Posterior vena cava (tissue), 2 donors: Measurements from ENCODE around the gene ARHGEF10L. TPM values are rescaled to one million over a fixed set of nuclear protein-coding genes. Genes with fewer than 3 reads are reported as not detected.

ENCODE experiments used
- DNase-seq: peaks from one replicate; pipeline ENCODE4 v3.0.0-alpha.2; 2020; ENCODE audit warnings: low spot score
- intact Hi-C, 2 donors: fragments of 100-400 bp; cut with DNase I; formaldehyde crosslinking; loops; one replicate each; pipeline versions ENCODE4 v1.14.1 to v1.14.2; 2022 to 2023
- total RNA-seq, 2 donors: library from RNA; stranded (reverse); fragmentation: NEBNext Ultra II Directional; extraction: Animal tissue kit (Norgen Biotek cat#: 25700); gene quantifications; one replicate each; pipeline ENCODE4 v1.2.1, GENCODE V29; 2021
- donor health status: DM: yes; HTN: yes; CAD: no.
- donor health status: DM: yes; HTN: yes; CAD: no.

The ARHGEF10L gene
- total RNA-seq, 2 donors from 2014 or later, result 103 to 111 TPM

DNA sequence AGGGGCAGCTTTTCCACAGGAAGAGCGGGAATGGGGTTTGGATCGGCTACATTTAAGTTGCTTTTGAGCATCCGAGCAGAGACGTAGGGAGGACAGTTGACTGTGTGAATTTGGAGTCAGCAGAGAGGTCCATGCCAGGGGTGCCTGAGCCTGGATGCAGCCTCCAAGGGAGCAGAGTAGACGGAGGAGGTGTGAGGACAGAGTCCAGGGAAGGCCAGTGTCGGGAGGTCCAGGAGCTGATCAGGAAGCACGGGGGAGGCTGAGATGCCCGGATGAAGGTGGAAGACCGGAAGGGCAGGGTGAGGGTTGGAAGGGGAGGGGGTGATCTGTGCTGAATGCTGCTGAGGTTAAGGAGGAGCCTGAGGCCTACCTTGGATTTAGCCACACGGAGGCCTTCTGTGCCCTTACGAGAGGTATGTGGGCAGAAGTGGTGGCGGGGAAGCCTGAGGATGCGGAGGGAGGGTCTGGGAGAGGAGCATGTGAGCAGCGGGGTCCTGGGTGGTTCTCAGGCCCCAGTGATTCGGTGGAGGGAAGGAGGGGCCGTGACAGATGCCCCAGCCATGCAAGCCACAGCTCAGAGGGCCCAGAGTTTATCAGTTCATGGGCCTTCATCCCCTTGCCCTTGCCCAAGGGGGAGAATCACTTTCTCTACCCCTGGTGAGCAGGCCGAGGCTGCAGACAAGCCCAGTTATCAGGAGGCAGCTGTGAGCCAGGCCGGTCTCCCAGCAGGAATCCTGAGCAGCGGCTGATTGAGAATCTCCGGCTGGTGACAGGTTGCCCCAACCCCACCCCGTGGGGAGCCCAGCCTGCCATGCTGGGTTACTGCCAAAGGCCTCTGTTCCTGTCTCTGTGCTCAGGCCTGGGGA, 161.7 kb downstream of the ARHGEF10L start:
- no peak for DNase-seq
- intact Hi-C loops, result no loop called here

DNA sequence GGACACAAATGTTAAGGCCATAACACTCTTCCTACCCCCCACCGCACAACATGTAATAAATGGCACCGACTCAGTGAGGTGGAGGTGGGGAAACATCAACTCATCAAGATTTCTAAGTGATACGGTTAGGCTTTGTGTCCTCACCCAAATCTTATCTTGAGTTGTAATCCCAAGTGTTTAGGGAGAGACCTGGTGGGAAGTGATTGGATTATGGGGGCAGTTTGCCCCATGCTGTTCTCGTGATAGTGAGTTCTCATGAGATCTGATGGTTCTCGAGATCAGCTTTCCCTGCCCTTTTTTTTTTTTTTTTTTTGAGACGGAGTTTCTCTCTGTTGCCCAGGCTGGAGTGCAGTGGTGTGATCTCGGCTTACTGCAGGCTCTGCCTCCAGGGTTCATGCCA, 164.7 kb downstream of the ARHGEF10L start:
- intact Hi-C loops, result no loop called here
- no peak for DNase-seq

DNA sequence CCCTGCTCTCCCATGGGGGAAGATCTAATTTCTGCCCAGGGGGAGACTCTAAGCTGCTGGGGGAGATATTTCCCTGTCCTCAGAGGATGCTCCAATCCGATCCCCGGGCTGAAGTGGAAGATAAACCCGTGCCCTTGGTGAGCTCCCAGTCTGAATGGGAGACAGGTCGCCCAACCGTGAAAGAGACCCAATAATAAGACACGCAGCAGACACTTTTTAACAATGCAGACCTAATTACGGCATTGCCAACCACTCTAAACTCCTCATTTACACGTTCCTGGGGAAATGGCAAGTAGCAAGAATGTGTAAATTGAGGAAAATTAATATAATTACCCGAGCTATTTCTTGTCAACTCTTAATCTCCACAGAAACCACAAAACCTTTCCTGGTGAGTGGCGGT, 166.9 kb downstream of the ARHGEF10L start:
- intact Hi-C loops, result no loop called here
- no peak for DNase-seq

DNA sequence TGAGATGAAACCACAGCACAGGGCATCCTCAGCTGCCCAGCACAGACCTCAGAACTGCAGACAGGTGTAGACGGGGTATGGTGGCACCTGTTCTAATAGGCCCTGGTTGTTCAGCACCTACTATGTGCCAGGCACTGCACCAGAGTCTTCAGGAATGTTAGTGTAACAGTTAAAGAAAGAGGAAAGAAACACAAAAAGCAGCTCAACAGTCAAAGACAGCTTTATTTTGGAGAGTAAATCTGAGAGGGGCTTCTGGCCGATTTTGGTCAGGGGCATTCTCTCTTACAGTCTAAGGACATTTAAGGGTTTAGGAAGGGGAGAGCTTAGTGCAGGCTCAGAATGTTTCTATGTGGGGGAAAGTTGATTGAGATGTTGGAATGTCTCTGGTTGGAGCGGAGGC, 170.5 kb downstream of the ARHGEF10L start:
- intact Hi-C loops, result no loop called here

DNA sequence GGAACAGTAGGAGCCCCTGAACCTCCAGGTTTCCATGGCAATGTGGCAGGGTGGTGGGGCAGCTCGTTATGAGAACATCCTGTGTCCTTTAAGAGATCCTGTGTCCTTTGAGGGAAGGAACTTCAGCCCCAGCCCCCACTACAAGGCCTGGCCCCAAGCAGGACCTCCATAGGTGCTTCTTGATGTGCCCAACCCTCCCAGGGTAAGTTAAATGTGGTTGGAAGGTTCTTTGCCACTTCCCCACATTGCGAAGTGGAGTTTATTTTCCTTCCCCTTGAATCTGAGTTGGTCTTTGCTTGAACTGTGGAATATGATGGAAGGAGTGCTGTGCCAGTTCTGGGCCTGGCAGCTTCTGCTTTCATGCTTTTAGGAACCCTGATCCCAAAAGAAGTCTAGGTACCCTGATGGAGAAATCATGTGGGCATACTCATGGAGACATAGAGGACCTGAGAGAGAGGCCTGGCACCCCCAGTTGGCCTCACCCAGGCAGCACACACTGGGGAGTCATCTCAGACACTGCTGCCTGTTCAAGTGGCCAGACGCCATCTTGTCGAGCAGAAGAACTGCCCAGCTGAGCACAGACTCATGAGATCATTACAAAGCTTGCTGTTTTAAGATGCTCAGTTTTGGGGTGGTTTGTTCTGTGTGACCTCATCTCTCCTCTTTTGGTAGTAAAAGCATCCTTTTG, 171.5 kb downstream of the ARHGEF10L start:
- no peak for DNase-seq
- intact Hi-C loops, result no loop called here

More for the DNA sequence above, 170.5 kb downstream of the ARHGEF10L start:
- no peak for DNase-seq

DNA sequence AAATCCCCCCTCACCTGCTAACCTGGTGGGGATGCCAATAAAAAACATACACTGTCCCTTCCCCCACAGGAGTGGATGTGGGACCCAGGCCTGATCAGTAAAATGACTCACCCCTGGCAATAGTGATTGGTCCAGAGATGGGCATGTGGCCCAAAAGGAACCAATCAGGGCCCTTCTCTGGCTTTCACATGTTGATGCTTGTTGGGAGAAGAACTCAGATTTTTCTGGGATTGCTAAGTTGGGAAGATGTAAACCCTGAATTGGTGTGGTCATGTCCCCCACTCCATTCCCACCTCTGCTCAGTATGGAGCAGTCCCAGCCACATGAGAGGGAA, 172.0 kb downstream of the ARHGEF10L start:
- intact Hi-C loops, result no loop called here
- no peak for DNase-seq

DNA sequence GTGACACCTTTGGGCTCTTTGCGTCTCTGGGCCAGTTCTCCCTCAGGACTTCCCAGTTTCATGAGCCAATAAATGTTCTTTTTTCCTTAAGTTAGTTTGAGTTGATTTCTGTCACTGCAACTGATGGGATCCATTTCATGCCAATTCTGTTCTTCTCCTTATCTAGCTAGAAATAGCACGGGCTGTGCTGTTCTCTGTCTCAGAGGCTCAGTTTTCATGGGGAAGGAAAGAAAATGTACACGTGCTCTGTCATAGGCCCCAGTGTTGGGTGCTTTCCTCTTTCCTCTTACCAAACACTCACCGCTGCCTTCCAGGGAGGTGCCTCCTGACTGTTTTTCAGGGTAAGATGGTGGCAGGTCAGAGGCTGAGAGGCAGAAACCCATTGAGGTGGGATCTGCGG, 172.4 kb downstream of the ARHGEF10L start:
- intact Hi-C loops, result no loop called here
- no peak for DNase-seq

DNA sequence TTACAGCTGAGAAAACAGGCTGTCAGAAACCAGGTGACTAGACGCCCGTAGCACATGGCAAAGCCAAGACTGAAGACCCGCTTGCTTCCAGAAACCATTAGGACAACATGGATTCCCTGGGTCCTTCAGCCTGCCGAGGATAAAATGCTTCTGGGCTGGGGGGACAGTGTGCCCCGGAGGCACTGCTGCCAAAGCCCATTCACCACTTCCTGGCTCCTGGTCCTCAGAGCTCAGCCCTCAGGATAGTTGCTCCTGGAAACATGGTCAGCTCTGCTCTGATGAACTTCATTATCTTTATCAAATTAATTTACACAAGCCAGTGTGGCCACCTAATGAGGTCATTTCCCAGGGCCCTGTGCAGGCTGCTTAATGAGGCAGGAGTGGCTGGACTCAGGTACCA, 174.5 kb downstream of the ARHGEF10L start:
- intact Hi-C loops, result no loop called here
- DNase-seq, result no peak

DNA sequence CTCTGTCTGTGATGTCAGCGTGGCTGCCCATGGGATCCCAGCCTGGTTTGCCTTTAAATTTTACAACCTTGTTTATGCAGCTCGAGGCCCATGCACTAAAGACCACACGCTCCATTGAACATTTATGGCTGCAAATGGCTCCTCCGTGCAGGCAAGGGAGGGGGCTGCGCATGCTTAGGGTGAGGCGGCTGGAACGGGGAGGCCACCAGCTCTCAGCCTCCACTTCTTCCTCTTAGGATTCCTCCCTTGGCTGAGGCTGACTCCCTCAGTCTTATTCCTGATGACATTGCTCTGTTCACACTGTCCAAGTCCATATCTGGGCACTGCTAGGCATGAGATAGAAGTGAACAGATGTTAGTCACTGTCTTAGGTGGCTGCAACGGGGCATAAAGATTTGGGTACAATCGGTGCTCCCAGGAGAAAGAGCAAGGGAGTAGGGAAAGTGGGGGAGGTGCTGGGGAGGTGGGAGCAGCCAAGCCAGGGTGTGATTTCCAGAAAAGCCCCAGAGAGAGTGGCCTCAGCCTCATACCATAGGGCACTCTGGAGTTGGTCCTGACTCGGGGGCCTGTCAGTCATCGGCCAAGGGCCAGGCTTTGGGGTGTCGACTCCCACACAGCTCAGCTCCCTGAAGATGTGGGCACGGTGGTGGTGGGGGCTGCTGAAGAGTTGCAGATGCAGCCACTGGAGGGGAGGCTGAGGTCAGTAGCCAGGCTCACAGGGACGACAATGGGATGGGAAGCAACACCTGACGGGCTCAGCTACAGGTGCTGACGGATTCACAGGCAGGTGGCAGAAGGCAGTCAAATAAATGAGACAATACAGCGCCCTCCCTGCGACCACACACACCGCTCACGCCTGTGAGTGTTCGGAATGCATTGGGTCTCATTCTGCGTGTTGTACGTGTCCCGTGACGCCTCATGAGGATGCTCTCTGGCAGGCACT, 178.4 kb downstream of the ARHGEF10L start:
- intact Hi-C loops, result no loop called here
- no peak for DNase-seq

DNA sequence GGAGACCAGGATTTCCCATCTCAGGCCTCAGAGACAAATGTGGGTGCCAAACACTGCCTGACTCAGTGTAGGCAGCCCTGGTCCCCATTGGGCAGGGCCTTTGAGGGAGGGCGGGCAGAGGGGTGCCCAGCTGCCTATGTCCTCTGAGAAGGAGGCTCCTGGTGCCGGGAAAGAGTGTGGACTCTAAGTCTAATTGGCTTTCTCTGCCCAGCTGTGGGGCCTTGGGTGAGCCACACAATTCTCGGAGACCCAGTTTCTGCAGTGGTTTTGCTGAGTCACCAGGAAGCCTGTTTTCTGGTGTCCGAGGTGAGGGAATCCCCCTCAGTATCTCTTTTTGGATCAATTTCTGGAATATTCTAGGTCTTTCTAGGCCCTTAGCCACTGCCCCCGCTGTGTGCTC, 180.4 kb downstream of the ARHGEF10L start:
- intact Hi-C loops, result no loop called here
- no peak for DNase-seq

DNA sequence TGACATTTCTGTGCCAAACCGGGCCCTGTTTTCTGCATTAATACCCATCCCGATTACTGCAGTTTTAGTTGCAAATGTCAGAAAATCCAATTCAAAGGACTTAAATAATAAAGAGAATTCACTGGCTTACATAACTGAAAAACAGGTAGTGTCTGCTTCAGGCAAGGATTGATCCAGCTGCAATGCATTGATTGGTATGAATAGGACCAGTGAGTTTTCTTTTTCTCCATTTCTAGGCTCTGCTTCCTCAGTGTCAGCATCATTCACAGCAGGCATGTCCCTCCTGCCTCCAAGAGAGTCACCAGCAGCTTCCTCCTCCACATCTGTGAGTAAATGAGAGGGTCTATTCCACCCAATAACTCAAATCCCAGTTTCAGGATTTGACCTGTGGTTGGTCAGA, 181.9 kb downstream of the ARHGEF10L start:
- intact Hi-C loops, result no loop called here
- no peak for DNase-seq

DNA sequence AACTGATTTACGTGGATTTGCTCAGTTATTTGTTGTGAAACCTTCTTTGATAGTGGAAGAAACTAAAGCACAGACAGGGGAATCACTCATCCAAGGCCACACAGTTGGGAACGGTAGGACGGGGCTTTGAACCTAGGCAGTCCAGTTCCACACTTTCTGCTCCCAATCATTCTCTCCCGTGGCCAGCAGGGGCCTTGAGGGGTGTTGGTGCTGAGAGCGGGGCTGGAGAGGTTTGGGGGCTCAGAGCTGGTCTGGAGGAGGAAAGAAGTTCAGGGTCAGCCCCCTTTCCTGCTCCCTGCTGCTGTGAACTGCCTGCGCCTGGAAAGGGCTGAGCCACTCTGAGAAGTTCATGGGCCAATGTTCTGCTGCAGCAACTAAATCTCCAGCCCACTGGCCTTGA, 184.2 kb downstream of the ARHGEF10L start:
- no peak for DNase-seq
- intact Hi-C loops, result no loop called here

DNA sequence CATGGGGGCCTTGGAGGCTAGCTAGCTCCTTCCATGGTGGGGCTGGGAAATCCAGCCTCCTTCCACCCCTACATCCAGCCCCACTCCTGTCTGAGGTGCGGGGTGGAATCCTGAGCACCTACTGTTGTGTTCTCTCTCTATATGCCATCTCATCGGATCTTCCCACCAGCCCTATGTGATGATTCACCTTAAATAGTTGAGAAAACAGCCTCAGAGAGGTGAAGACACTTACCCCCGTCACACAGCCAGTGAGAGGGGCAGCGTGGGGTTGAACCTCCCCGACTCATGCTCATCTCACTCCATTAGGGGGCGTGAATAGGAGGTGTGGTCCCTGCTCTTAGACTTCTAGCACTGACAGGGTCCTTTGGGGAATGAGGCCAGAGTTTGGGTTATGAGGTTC, 184.7 kb downstream of the ARHGEF10L start:
- intact Hi-C loops, result no loop called here
- no peak for DNase-seq

DNA sequence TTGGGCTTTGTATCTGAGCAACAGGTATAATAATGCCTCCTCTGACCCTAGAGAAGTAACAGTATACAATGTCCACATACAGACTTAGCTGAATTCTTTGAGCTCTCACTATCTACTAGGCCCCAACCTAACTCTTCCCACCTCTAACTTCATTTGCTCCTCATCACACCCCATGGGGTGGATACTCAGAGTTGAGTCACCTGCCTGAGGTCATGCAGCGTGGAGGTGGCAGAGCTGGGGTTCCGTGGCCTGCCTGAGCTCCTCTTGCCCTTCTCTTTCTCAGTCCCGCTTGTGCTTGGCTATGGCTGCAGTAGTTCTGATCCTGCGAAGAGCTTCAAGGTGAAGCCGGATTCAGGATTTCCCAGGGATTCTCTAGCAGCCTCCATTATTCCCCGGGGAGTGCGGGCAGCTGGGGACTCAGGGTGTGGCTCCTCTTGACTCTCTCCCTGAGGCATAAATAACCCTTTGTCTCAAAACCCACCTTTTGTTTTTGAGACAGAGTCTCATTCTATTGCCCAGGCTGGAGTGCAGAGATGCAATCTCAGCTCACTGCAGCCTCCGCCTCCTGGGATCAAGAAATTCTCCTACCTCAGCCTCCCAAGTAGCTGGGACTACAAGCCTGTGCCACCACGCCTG, 185.7 kb downstream of the ARHGEF10L start:
- intact Hi-C loops, result no loop called here
- no peak for DNase-seq

DNA sequence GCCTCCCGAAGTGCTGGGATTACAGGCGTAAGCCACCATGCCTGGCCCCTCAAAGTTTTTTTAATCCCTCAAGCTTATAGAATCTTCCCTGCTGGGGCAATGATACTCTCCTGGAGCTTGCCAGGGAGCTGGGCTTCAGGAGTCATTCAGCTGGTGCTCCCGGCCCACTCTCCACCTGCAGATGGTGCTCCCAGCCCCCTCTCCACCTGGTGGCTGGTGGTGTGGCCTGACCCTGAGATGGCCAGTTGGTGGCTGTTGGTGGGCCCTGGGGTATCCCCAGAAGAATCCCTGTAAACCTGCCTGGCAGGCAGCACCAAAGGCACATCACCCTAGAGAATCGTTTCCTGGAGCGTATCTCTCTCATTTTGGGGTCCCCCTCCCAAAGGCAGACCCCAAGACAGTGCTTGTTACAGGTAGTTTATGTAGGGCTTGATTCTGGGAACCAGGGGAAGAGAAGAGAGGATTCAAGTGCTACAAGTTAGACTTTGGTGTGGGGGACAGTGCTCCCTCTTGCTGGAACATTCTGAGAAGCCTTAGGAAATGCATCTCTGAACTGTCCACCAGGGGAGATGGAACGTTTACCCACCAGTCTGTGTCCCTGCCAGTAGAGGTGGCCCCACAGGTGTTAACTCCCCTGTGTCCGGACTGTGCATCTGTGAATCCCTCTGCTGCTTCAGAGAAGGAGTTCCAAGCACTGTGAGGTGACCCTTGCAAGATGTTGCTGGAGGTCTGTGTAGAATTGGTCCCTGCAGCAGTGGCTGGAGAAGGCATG, 186.5 kb downstream of the ARHGEF10L start:
- intact Hi-C loops, result no loop called here
- DNase-seq, result no peak

DNA sequence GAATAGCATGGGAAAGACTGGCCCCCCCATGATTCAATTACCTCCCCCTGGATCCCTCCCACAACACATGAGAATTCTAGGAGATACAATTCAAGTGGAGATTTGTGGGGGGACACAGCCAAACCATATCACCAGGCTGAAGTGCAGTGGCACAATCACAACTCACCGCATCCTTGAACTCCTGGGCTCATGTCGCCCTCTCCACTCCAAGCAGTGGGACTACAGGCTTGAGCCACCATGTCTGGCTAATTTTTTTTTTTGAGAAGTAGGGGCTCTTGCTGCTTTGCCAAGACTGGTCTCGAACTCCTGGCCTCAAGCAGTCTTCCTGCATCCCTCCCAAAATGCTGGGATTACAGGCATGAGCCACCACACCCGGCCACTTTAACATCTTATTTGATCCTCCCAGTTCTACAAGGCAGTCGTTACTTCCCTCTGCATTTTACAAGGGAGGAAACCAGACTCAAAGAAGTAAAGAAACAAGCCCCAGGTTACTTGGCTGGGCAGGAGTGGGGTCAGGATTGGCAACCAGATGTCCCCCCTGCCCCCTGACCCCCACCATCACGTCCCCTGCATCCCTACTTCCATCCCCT, 188.7 kb downstream of the ARHGEF10L start:
- intact Hi-C loops, result no loop called here
- no peak for DNase-seq

DNA sequence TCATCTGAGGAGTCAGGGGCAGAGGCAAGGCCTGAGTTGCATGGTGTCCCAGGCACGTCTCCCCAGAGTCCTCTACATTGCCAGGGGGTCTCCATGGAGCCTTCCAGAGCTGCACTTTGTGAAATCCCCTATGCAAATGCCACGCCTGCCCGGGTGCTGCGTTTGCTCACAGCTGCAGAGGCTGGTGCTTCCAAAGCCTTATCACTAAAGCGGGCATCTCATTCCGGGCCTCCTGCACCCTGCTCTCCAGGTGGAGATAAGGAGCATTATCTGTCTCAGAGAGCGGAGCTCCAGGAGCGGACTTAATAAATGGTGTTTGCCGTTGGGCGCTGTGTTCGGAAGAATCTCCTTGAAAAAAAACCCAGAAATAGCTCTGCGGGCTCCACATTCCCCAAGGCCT, 189.8 kb downstream of the ARHGEF10L start:
- intact Hi-C loops, result no loop called here
- DNase-seq, result no peak

DNA sequence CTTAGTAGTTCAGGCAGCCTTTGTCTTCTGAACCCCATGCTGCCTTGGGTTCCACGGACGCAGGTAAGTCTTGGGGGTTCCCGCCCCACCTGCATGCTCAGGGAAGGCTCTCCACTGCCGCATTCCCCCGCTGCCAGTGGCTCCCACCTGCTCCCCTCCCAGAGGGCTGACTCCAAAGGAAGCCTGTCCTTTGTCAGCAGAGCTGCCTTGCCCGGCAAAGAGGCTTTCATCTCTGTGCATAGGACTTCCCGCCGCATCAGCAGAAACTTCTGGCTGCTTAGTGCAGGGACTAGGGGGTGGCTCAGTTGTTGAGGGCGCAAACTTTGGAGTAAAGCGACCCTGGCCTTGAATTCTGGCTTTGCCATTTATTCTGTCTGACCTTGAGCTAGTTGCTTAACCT, 190.4 kb downstream of the ARHGEF10L start:
- intact Hi-C loops, result no loop called here
- no peak for DNase-seq
